Uterus (tissue), 2 donors: ENCODE measurements around the gene PRAMEF12.

Source experiments
- POLR2A ChIP-seq, 2 donors: fragments of 450-650 bp; IDR thresholded peaks; one replicate each; pipeline ENCODE4 v1.6.1; 2016; ENCODE audit warnings: antibody characterized with exemption in 2 of 2, mild to moderate bottlenecking in 1 of 2, moderate library complexity in 1 of 2
- TF ChIP-seq, protein P1 (sequence below), 4 experiments: fragments of 200-600 bp in 2 of 4; fragments of 450-650 bp in 2 of 4; sonication (generic) in 2 of 4; IDR thresholded peaks; one replicate each; pipeline ENCODE4 v1.5.1; 2016 to 2019; ENCODE audit warnings: antibody characterized with exemption in 4 of 4, mild to moderate bottlenecking in 2 of 4, moderate library complexity in 1 of 4

DNA sequence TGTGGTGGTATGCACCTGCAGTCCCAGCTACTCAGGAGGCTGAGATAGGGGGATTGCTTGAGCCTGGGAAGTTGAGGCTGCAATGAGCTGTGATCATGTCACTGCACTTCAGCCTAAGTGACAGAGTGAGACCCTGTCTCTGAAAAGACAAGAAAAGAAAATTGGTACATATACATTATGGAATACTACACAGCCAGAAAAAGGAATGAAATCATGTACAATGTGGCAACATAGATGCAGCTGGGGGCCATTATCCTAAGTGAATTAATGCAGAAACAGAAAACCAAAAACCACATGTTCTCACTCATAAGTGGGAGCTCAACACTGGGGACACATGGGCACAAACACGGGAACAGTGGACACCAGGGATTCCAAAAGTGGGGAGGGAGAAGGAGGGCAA, 34.6 kb upstream of the PRAMEF12 start:
- TF ChIP-seq, protein P1, sequence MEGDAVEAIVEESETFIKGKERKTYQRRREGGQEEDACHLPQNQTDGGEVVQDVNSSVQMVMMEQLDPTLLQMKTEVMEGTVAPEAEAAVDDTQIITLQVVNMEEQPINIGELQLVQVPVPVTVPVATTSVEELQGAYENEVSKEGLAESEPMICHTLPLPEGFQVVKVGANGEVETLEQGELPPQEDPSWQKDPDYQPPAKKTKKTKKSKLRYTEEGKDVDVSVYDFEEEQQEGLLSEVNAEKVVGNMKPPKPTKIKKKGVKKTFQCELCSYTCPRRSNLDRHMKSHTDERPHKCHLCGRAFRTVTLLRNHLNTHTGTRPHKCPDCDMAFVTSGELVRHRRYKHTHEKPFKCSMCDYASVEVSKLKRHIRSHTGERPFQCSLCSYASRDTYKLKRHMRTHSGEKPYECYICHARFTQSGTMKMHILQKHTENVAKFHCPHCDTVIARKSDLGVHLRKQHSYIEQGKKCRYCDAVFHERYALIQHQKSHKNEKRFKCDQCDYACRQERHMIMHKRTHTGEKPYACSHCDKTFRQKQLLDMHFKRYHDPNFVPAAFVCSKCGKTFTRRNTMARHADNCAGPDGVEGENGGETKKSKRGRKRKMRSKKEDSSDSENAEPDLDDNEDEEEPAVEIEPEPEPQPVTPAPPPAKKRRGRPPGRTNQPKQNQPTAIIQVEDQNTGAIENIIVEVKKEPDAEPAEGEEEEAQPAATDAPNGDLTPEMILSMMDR (IDR thresholded peaks at IDR 0.05) = no peak
- no peak for TF ChIP-seq POLR2A (IDR thresholded peaks at IDR 0.05)
